Fibroblast of mammary gland (primary cell): Measurements from ENCODE around the gene DGUOK.
A peak's percentile ranks its signal among the peaks of the same experiment; 100 is the strongest.
"Not testable (repeated sequence)": the region's sequence is repeated elsewhere in the genome, so short reads cannot be mapped to it uniquely, and the experiment has no call there.

Source experiments
- DNase-seq: peaks from one replicate; pipeline ENCODE4 v3.0.0-alpha.2; 2010; ENCODE audit warnings: low read depth
- H3K4me3 ChIP-seq: 2 replicates; pipeline ENCODE4 v1.5.1; 2011; ENCODE audit warnings: low read depth, mild to moderate bottlenecking, low read length, moderate library complexity; ENCODE audit not compliant: control insufficient read depth
- CTCF ChIP-seq: conservative IDR thresholded peaks from 2 replicates; pipeline ENCODE4 v1.5.1; 2011; ENCODE audit warnings: low read depth, low read length, inconsistent platforms; ENCODE audit not compliant: control insufficient read depth, insufficient read depth

The DGUOK gene

GRCh38 chr2:73938718-73939352 lies 12.2 kb downstream of the DGUOK start:
- DNase-seq: peak; percentile 78
- H3K4me3 ChIP-seq: no peak overlapping the region
- TF ChIP-seq CTCF: no peak

GRCh38 chr2:73939419-73939818 lies 12.7 kb downstream of the DGUOK start:
- TF ChIP-seq CTCF: peak; percentile 34
- no peak overlapping the region for H3K4me3 ChIP-seq
- DNase-seq: peak; percentile 86

- not testable (repeated sequence) for H3K4me3 ChIP-seq, DNase-seq
These were observed 13.4 kb downstream of the DGUOK start for GRCh38 chr2:73940066-73940465.

GRCh38 chr2:73942664-73943063 lies 16.0 kb downstream of the DGUOK start:
- no peak overlapping the region for H3K4me3 ChIP-seq
- DNase-seq: no peak
- no peak for TF ChIP-seq CTCF

- TF ChIP-seq CTCF: no peak
- no peak overlapping the region for H3K4me3 ChIP-seq
- no peak for DNase-seq
These were observed 18.0 kb downstream of the DGUOK start for GRCh38 chr2:73944714-73945113.

GRCh38 chr2:73946215-73946614 lies 19.5 kb downstream of the DGUOK start:
- no peak overlapping the region for H3K4me3 ChIP-seq
- DNase-seq: no peak
- no peak for TF ChIP-seq CTCF

GRCh38 chr2:73946666-73947065 lies 20.0 kb downstream of the DGUOK start:
- TF ChIP-seq CTCF: no peak
- H3K4me3 ChIP-seq: no peak overlapping the region
- no peak for DNase-seq
